Measurements from ENCODE around the gene TM9SF4.

- TF ChIP-seq, protein P1, sequence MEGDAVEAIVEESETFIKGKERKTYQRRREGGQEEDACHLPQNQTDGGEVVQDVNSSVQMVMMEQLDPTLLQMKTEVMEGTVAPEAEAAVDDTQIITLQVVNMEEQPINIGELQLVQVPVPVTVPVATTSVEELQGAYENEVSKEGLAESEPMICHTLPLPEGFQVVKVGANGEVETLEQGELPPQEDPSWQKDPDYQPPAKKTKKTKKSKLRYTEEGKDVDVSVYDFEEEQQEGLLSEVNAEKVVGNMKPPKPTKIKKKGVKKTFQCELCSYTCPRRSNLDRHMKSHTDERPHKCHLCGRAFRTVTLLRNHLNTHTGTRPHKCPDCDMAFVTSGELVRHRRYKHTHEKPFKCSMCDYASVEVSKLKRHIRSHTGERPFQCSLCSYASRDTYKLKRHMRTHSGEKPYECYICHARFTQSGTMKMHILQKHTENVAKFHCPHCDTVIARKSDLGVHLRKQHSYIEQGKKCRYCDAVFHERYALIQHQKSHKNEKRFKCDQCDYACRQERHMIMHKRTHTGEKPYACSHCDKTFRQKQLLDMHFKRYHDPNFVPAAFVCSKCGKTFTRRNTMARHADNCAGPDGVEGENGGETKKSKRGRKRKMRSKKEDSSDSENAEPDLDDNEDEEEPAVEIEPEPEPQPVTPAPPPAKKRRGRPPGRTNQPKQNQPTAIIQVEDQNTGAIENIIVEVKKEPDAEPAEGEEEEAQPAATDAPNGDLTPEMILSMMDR (IDR thresholded peaks at IDR 0.05) = no peak
- TF ChIP-seq POLR2A (IDR thresholded peaks at IDR 0.05) = no peak
These were observed 44.3 kb downstream of the TM9SF4 start for GRCh38 chr20:32153771-32154170.

All from uterus (tissue), 2 donors.